ENCODE results near the gene TLR5. TPM values are rescaled to one million over a fixed set of nuclear protein-coding genes. Genes with fewer than 3 reads are reported as not detected.

Gene TLR5
- total and polyA plus RNA-seq, 9 donors = 7.7 to 38.8 (median 22.3) TPM

GRCh38 chr1:223095870-223096269 is 47.2 kb downstream of the TLR5 start:
- Histone ChIP-seq H3K4me3 (no peak overlapping the region), H3K27me3 (no peaks in the 10 kb centered on the region), H3K4me1 (ENCODE audit: insufficient read depth) (no peaks in the 10 kb centered on the region), H3K36me3 (no peaks in the 10 kb centered on the region), H3K9me3 (no peaks in the 10 kb centered on the region), H3K27ac (no peak overlapping the region)
- no peak for DNase-seq
- intact Hi-C loops (cut with DNase I) = no loop called here
- 76 to 80% (median 79%) methylated on average over 4 of the region's 4 CpGs for WGBS, 3 donors
- TF ChIP-seq CTCF (IDR thresholded peaks at IDR 0.05) (no peak), EP300 (IDR thresholded peaks at IDR 0.05) (no peak), POLR2A (IDR thresholded peaks at IDR 0.05) (no peak)

GRCh38 chr1:223091896-223092295 is 51.2 kb downstream of the TLR5 start:
- TF ChIP-seq CTCF (IDR thresholded peaks at IDR 0.05) = no peak
- no peak for TF ChIP-seq POLR2A (IDR thresholded peaks at IDR 0.05)
- TF ChIP-seq EP300 (IDR thresholded peaks at IDR 0.05) = no peak
- H3K4me1 ChIP-seq (ENCODE audit: insufficient read depth) = no peaks in the 10 kb centered on the region
- no peaks in the 10 kb centered on the region for H3K9me3 ChIP-seq
- DNase-seq = no peak
- 81 to 87% (median 84%) methylated on average over 6 of the region's 6 CpGs for WGBS, 3 donors
- H3K4me3 ChIP-seq = no peak overlapping the region
- H3K36me3 ChIP-seq = no peaks in the 10 kb centered on the region
- no peaks in the 10 kb centered on the region for H3K27me3 ChIP-seq
- intact Hi-C loops (cut with DNase I) = no loop called here
- H3K27ac ChIP-seq = no peak overlapping the region

- TF ChIP-seq CTCF (IDR thresholded peaks at IDR 0.05) (no peak), EP300 (IDR thresholded peaks at IDR 0.05) (no peak), POLR2A (IDR thresholded peaks at IDR 0.05) (no peak)
- DNase-seq = no peak
- intact Hi-C loops (cut with DNase I) = loop anchor here in 1 of 4 donors (5.0 to 10.0 kb wide), 2 partner anchors 33 to 586 kb away; no protein-coding TSS in a partner anchor
- WGBS, 3 donors = 88 to 90% (median 88%) methylated on average over 11 of the region's 11 CpGs
- H3K9me3 ChIP-seq = no peaks in the 10 kb centered on the region
- peaks cover 2% of the 10 kb centered on the region for H3K4me1 ChIP-seq (ENCODE audit: insufficient read depth)
- no peaks in the 10 kb centered on the region for H3K27me3 ChIP-seq
- H3K4me3 ChIP-seq = no peak overlapping the region
- H3K36me3 ChIP-seq = no peaks in the 10 kb centered on the region
- no peak overlapping the region for H3K27ac ChIP-seq
Measured at GRCh38 chr1:223089250-223089649, 53.8 kb downstream of the TLR5 start.

- no peaks in the 10 kb centered on the region for H3K36me3 ChIP-seq
- TF ChIP-seq CTCF (IDR thresholded peaks at IDR 0.05) (no peak), POLR2A (IDR thresholded peaks at IDR 0.05) (no peak), EP300 (IDR thresholded peaks at IDR 0.05) (no peak)
- H3K27me3 ChIP-seq = no peaks in the 10 kb centered on the region
- no peak overlapping the region for H3K4me3 ChIP-seq
- DNase-seq = no peak
- H3K4me1 ChIP-seq (ENCODE audit: insufficient read depth) = peaks cover 2% of the 10 kb centered on the region
- no peaks in the 10 kb centered on the region for H3K9me3 ChIP-seq
- no peak overlapping the region for H3K27ac ChIP-seq
- WGBS, 3 donors = 69 to 74% (median 72%) methylated on average over 13 of the region's 13 CpGs
- intact Hi-C loops (cut with DNase I) = loop anchor here in 1 of 4 donors (5.0 to 10.0 kb wide), 2 partner anchors 34 to 586 kb away; no protein-coding TSS in a partner anchor
Measured at GRCh38 chr1:223088713-223089240, 54.3 kb downstream of the TLR5 start.
